Mesothelial cell of epicardium (in vitro differentiated cells): ENCODE data around the gene SLC17A8. TPM values are rescaled to one million over a fixed set of nuclear protein-coding genes. Genes with fewer than 3 reads are reported as not detected.

Experiments used
- DNase-seq, 2 experiments: peaks; one replicate each; pipeline ENCODE4 v3.0.0; 2021; ENCODE audit warnings: low spot score in 2 of 2; ENCODE audit not compliant: unreplicated experiment in 2 of 2
- H3K27ac Mint-ChIP-seq: 2 replicates; pipeline ENCODE4 v1.8.0; 2021; ENCODE audit warnings: mixed read lengths
- H3K27me3 Mint-ChIP-seq: 2 replicates; pipeline ENCODE4 v1.8.0; 2021; ENCODE audit warnings: low read depth, mixed read lengths
- H3K36me3 Mint-ChIP-seq: 2 replicates; pipeline ENCODE4 v1.8.0; 2021; ENCODE audit warnings: mixed read lengths
- H3K4me1 Mint-ChIP-seq: 2 replicates; pipeline ENCODE4 v1.8.0; 2021; ENCODE audit warnings: mixed read lengths
- H3K4me3 Mint-ChIP-seq: 2 replicates; pipeline ENCODE4 v1.8.0; 2021; ENCODE audit warnings: mild to moderate bottlenecking, moderate library complexity, mixed read lengths
- H3K9me3 Mint-ChIP-seq: 2 replicates; pipeline ENCODE4 v1.8.0; 2021; ENCODE audit warnings: mixed read lengths
- CTCF ChIP-seq: fragments of 200-600 bp; sonication (generic); IDR thresholded peaks from one replicate; pipeline ENCODE4 v1.5.0; 2021; ENCODE audit warnings: antibody characterized with exemption; ENCODE audit not compliant: unreplicated experiment
- total RNA-seq: library from RNA; stranded (reverse); gene quantifications from 3 replicates; pipeline ENCODE4 v1.2.1, GENCODE V29; 2021

Gene SLC17A8
- total RNA-seq, 1 donor from 2014 or later, result 0.40 TPM

DNA sequence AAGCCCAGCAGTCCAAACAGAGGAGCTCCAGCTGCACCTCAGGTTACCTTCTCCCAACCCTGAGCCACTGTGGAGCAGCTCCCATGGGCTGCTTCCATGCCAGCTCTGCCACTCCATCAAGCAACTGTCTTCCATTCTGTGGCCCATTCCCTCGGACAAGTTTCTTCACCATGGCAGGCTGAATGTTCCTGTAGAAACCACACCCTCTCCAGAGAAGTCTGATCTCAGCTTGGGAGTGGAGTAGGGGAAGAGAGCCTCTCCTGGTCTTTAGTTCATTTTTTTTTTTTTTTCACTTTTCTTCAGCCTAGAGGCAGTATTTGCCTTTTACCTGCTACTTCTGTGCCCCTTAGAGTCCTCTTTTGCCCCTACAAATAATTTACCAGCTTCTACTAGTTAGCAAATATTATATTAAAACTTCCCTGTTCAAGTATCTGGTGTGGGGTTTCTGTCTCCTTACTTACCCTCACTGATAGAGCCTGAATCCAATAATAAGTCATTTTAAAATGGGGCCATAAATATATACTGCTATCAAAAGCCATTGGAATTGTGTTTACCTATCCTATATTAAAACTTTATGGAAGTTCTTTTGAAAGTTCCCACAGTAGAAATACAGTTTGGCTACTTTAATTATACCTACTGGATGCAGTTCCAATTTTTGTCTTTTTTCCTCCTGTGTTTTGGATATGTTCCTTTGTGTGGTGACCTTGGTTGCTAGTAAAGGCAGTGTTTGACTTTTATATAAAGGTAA lies 11.7 kb upstream of the SLC17A8 start:
- Mint-ChIP-seq H3K27ac (no peak overlapping the region), H3K9me3 (peaks cover 5% of the 10 kb centered on the region), H3K36me3 (peaks cover 6% of the 10 kb centered on the region), H3K4me1 (no peaks in the 10 kb centered on the region), H3K27me3 (no peaks in the 10 kb centered on the region), H3K4me3 (no peak overlapping the region)
- DNase-seq, result no peak
- no peak for TF ChIP-seq CTCF

DNA sequence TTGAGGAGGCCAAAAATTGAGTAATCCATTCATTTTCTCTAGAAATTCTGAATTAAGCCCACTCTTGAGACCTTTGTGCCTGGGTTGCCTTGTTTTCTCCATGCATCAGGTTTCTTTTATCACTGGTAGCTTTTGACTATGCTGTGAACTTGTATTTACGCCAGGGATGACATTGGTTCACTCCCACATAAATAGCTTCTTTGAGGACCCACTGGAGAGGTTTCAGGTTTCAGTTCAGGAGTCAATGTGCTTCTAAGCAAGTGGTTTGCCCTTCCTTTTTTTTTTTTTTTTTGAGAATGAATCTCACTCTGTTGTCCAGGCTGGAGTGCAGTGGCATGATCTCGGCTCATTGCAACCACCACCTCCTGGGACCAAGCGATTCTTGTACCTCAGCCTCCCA lies 10.2 kb upstream of the SLC17A8 start:
- H3K9me3 Mint-ChIP-seq, result peaks cover 5% of the 10 kb centered on the region
- H3K4me3 Mint-ChIP-seq, result no peak overlapping the region
- no peaks in the 10 kb centered on the region for H3K4me1 Mint-ChIP-seq
- peaks cover 6% of the 10 kb centered on the region for H3K36me3 Mint-ChIP-seq
- TF ChIP-seq CTCF, result no peak
- H3K27me3 Mint-ChIP-seq, result no peaks in the 10 kb centered on the region
- H3K27ac Mint-ChIP-seq, result no peak overlapping the region
- DNase-seq, result no peak

DNA sequence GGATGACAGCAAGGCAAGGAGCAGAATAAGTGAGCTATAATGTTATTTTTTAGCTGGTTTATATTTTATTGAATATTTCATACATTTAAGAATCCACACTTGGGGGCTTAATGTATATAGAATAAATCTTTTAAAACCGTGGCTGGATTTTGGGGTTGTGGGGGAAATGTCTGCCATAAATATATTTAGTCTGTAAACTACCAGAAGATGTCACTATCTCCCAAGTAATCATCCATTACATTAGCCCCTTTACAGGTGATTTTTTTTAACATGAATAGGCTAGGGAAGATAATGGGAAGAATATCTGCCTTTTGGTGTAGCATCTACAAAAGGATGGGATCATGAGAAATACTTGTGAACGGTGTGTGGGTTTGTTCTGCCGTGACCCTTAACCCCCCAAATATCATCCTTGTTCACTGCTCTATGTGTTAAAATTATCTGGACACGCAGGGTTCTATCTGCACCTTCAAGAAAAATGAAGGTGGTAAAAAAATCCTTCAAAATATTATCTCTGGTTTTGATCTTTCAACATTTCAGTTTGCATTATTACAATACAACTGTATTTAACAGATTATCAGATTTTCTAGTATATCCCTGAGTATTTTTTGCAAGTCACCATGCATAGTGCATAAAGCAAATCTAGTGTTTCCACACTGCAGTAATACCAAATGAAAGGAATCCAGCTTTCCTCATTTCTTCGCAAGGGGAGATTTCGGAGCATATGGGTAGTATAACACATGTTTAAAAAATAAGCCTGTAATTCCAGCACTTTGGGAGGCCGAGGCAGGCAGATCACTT lies 8.0 kb upstream of the SLC17A8 start:
- no peaks in the 10 kb centered on the region for H3K4me1 Mint-ChIP-seq
- H3K36me3 Mint-ChIP-seq, result no peaks in the 10 kb centered on the region
- TF ChIP-seq CTCF, result peak; percentile 18
- no peak overlapping the region for H3K27ac Mint-ChIP-seq
- peaks cover 3% of the 10 kb centered on the region for H3K9me3 Mint-ChIP-seq
- no peaks in the 10 kb centered on the region for H3K27me3 Mint-ChIP-seq
- no peak for DNase-seq
- no peak overlapping the region for H3K4me3 Mint-ChIP-seq

GRCh38 chr12:100359248-100359647 lies 2.4 kb downstream of the SLC17A8 start:
- Mint-ChIP-seq H3K4me3 (no peak overlapping the region), H3K27me3 (no peaks in the 10 kb centered on the region), H3K27ac (peak overlapping the region; percentile 79), H3K9me3 (no peaks in the 10 kb centered on the region), H3K4me1 (peaks cover 41% of the 10 kb centered on the region), H3K36me3 (no peaks in the 10 kb centered on the region)
- TF ChIP-seq CTCF, result no peak
- no peak for DNase-seq

DNA sequence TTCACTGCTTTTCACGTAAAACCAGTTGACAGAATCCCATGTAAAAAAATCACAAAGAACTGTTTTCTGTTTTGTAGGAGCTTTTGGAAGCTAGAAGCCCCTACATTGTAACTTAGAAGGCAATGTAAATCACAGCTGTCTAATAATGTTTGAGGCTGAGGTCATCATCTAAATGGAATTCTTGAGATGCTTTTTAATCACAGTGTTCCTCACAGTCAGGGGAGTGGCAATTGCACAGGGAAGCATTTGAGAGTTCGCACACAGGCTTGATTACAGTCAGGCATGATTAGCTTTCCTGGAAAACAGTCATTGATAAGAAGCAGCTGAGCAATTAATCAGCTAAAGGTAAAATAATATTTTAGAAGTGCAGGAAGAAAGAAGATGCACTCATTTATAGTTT lies 2.9 kb downstream of the SLC17A8 start:
- H3K9me3 Mint-ChIP-seq, result no peaks in the 10 kb centered on the region
- peak overlapping the region; percentile 79 for H3K27ac Mint-ChIP-seq
- H3K4me3 Mint-ChIP-seq, result no peak overlapping the region
- H3K4me1 Mint-ChIP-seq, result peaks cover 39% of the 10 kb centered on the region
- H3K27me3 Mint-ChIP-seq, result no peaks in the 10 kb centered on the region
- TF ChIP-seq CTCF, result no peak
- no peak for DNase-seq
- H3K36me3 Mint-ChIP-seq, result no peaks in the 10 kb centered on the region
